ENCODE data around the gene PPP1R2. TPM values are rescaled to one million over a fixed set of nuclear protein-coding genes. Genes with fewer than 3 reads are reported as not detected.

PPP1R2 gene
- 57.1 and 85.2 TPM in 2 replicates for total RNA-seq

GRCh38 chr3:195542698-195543499 is at the start of gene PPP1R2:
Gene PPP1R2, minus strand, starts transcription at chr3:195543325. Its CDS starts 300 bp downstream, at chr3:195543025.

GRCh38 chr3:195583831-195584542 is 40.9 kb upstream of the PPP1R2 start, which contains the start of gene APOD:
Gene APOD, minus strand, starts transcription at chr3:195583940. Its CDS starts 4,479 bp downstream, at chr3:195579461.

Other genes starting within 250 kb of the PPP1R2 start
- 73.3 and 86.1 TPM in 2 replicates for gene ACAP2, start 100.3 kb downstream of the PPP1R2 start, total RNA-seq
- gene APOD, start 40.6 kb upstream of the PPP1R2 start, total RNA-seq = 1.2 and 1.3 TPM in 2 replicates
- 0.60 and 0.95 TPM in 2 replicates for gene MUC20, start 177.7 kb upstream of the PPP1R2 start, total RNA-seq

All from bronchial smooth muscle cell (primary cell).